NCI-H774 (cell line): ENCODE results near the gene GFPT1.
"Not testable (repeated sequence)": the region's sequence is repeated elsewhere in the genome, so short reads cannot be mapped to it uniquely, and the experiment has no call there.

Experiments used
- DNase-seq: peaks from one replicate; lab custom pipeline; 2025; lab: John Stamatoyannopoulos, UW

GFPT1 gene

GRCh38 chr2:69383176-69383812, 3.7 kb downstream of the GFPT1 start:
- DNase-seq: no peak

GRCh38 chr2:69382547-69382946, 4.5 kb downstream of the GFPT1 start:
- DNase-seq: no peak

- DNase-seq: no peak
Measured at GRCh38 chr2:69381337-69381737, 5.7 kb downstream of the GFPT1 start.

GRCh38 chr2:69380072-69380917, 6.7 kb downstream of the GFPT1 start:
- no peak for DNase-seq

GRCh38 chr2:69376403-69376802, 10.6 kb downstream of the GFPT1 start:
- no peak for DNase-seq

- DNase-seq: peak; percentile 53
Measured at GRCh38 chr2:69375494-69376353, 11.3 kb downstream of the GFPT1 start.

- no peak for DNase-seq
Measured at GRCh38 chr2:69372767-69373166, 14.3 kb downstream of the GFPT1 start.

GRCh38 chr2:69369802-69370201, 17.2 kb downstream of the GFPT1 start:
- no peak for DNase-seq

GRCh38 chr2:69368588-69368987, 18.4 kb downstream of the GFPT1 start:
- DNase-seq: no peak

- DNase-seq: no peak
Measured at GRCh38 chr2:69359371-69359770, 27.7 kb downstream of the GFPT1 start.

- DNase-seq: no peak
Measured at GRCh38 chr2:69358914-69359313, 28.1 kb downstream of the GFPT1 start.

- DNase-seq: no peak
Measured at GRCh38 chr2:69356471-69356870, 30.6 kb downstream of the GFPT1 start.

GRCh38 chr2:69354976-69355375, 32.1 kb downstream of the GFPT1 start:
- not testable (repeated sequence) for DNase-seq

- no peak for DNase-seq
Measured at GRCh38 chr2:69353360-69353759, 33.7 kb downstream of the GFPT1 start.

- DNase-seq: no peak
Measured at GRCh38 chr2:69348781-69349180, 38.2 kb downstream of the GFPT1 start.

GRCh38 chr2:69345434-69345833, 41.6 kb downstream of the GFPT1 start:
- DNase-seq: no peak

- no peak for DNase-seq
Measured at GRCh38 chr2:69344305-69344704, 42.7 kb downstream of the GFPT1 start.

- no peak for DNase-seq
Measured at GRCh38 chr2:69340101-69340775, 46.8 kb downstream of the GFPT1 start.

GRCh38 chr2:69335311-69335710, 51.7 kb downstream of the GFPT1 start:
- DNase-seq: no peak

GRCh38 chr2:69333352-69333751, 53.7 kb downstream of the GFPT1 start:
- no peak for DNase-seq

- DNase-seq: no peak
Measured at GRCh38 chr2:69330781-69331180, 56.2 kb downstream of the GFPT1 start.

- DNase-seq: no peak
Measured at GRCh38 chr2:69322631-69323030, 64.4 kb downstream of the GFPT1 start.
